ENCODE measurements around the gene SMIM41. TPM values are rescaled to one million over a fixed set of nuclear protein-coding genes. Genes with fewer than 3 reads are reported as not detected.

SMIM41 gene
- total RNA-seq, 1 experiment from 2014 or later = not detected

- CTCF ChIA-PET = interaction anchor here (0.5 to 1.0 kb wide), 5 partner anchors 13 to 125 kb away, joined by 3 to 7 read pairs (median 3); no protein-coding TSS in a partner anchor
Observed at GRCh38 chr12:52050758-52051541, 28.6 kb upstream of the SMIM41 start, which contains the start of gene NR4A1. NR4A1 (plus strand) TSS chr12:52051442; CDS start chr12:52054329, 2,887 bp downstream.

More at GRCh38 chr12:52050758-52051541, 28.6 kb upstream of the SMIM41 start, which contains the start of gene NR4A1:
- Histone ChIP-seq H3K27me3 (ENCODE audit: control insufficient read depth, insufficient read depth, low read length) (no peaks in the 10 kb centered on the region), H3K4me3 (ENCODE audit: low read depth in 2 of 2, low read length in 2 of 2) (peak within 1 kb of the TSS; percentile 56 to 69), H3K9me3 (ENCODE audit: control insufficient read depth, insufficient read depth, low read depth, low read length) (no peaks in the 10 kb centered on the region), H3K4me1 (ENCODE audit: control insufficient read depth, insufficient read depth, low read length) (peaks cover 4% of the 10 kb centered on the region), H3K36me3 (ENCODE audit: control insufficient read depth, insufficient read depth, low read length) (no peaks in the 10 kb centered on the region), H3K27ac (ENCODE audit: low read length) (0 out of 2 replicates have a peak within 1 kb of the TSS, but pooled peaks have one; percentile 39)
- POLR2A ChIA-PET = interaction anchor here (0.6 to 0.8 kb wide), 3 partner anchors 18 to 119 kb away, joined by 3 to 9 read pairs (median 3); no protein-coding TSS in a partner anchor
- in situ Hi-C loops (cut with HindIII; ENCODE audit: low pct_unique_long_range_greater_than_20kb, low sequenced_read_pairs) (no loop called here), intact Hi-C loops (cut with micrococcal nuclease; ENCODE audit: unreplicated experiment) (no loop called here)
- no TSS peak for BruUV-seq (replicated peaks)
- ATAC-seq = peak; percentile 85
- TF ChIP-seq SIN3A (IDR thresholded peaks at IDR 0.05; ENCODE audit: borderline replicate concordance, insufficient read depth, low read depth, low read length) = 0 out of 2 replicates have a peak, but pooled peaks have one; percentile 23
- TF ChIP-seq TCF7L2 (IDR thresholded peaks at IDR 0.05; ENCODE audit: low read depth, low read length) = peak; percentile 95
- no peak for TF ChIP-seq REST (IDR thresholded peaks at IDR 0.05; ENCODE audit: insufficient read depth in 1 of 2, low read depth in 2 of 2, low read length in 1 of 2)
- no peak for TF ChIP-seq POLR2AphosphoS5 (IDR thresholded peaks at IDR 0.05; ENCODE audit: low read depth, low read length)
- no peak for TF ChIP-seq CTCF (IDR thresholded peaks at IDR 0.05)
- no peak for DNase-seq (ENCODE audit: low read depth, low spot score)

Data from Panc1 (cell line).